Measurements from ENCODE around the gene PFDN1.

PFDN1 gene

GRCh38 chr5:140267559-140268018 lies 35.3 kb downstream of the PFDN1 start:
- TF ChIP-seq, protein P1, sequence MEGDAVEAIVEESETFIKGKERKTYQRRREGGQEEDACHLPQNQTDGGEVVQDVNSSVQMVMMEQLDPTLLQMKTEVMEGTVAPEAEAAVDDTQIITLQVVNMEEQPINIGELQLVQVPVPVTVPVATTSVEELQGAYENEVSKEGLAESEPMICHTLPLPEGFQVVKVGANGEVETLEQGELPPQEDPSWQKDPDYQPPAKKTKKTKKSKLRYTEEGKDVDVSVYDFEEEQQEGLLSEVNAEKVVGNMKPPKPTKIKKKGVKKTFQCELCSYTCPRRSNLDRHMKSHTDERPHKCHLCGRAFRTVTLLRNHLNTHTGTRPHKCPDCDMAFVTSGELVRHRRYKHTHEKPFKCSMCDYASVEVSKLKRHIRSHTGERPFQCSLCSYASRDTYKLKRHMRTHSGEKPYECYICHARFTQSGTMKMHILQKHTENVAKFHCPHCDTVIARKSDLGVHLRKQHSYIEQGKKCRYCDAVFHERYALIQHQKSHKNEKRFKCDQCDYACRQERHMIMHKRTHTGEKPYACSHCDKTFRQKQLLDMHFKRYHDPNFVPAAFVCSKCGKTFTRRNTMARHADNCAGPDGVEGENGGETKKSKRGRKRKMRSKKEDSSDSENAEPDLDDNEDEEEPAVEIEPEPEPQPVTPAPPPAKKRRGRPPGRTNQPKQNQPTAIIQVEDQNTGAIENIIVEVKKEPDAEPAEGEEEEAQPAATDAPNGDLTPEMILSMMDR (conservative IDR thresholded peaks at IDR 0.05; ENCODE audit: low read length), result no peak
- no peak overlapping the region for H3K4me3 ChIP-seq (ENCODE audit: low read length)

GRCh38 chr5:140267201-140267540 lies 35.7 kb downstream of the PFDN1 start:
- no peak for DNase-seq (ENCODE audit: low read depth)
- TF ChIP-seq, protein P1 (conservative IDR thresholded peaks at IDR 0.05; ENCODE audit: low read length), result no peak
- no peak overlapping the region for H3K4me3 ChIP-seq (ENCODE audit: low read length)

More at GRCh38 chr5:140267559-140268018, 35.3 kb downstream of the PFDN1 start:
- no peak for DNase-seq (ENCODE audit: low read depth)

GRCh38 chr5:140266471-140267200 lies 36.3 kb downstream of the PFDN1 start:
- TF ChIP-seq, protein P1 (conservative IDR thresholded peaks at IDR 0.05; ENCODE audit: low read length), result no peak
- DNase-seq (ENCODE audit: low read depth), result no peak
- H3K4me3 ChIP-seq (ENCODE audit: low read length), result no peak overlapping the region

DNA sequence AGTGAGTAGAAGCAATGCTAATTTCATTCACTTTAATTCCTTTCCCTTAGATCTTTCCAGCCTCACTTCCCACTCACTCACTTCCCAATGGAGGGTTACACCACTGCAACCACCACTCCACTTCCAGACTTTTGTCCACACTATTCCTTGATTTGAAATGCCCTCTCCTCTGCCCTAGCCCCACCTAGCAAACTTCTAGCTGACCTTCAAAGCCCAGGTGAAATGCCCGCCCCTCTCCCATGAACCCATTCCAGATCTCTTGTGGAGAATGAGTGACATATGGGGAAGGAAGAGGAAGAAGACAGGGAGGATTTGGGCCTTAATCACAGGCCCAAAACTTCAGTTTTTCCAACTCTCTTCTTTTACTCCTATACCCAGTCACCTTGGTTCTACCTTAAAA lies 37.1 kb downstream of the PFDN1 start:
- no peak for DNase-seq (ENCODE audit: low read depth)
- TF ChIP-seq, protein P1 (conservative IDR thresholded peaks at IDR 0.05; ENCODE audit: low read length), result no peak
- no peak overlapping the region for H3K4me3 ChIP-seq (ENCODE audit: low read length)

DNA sequence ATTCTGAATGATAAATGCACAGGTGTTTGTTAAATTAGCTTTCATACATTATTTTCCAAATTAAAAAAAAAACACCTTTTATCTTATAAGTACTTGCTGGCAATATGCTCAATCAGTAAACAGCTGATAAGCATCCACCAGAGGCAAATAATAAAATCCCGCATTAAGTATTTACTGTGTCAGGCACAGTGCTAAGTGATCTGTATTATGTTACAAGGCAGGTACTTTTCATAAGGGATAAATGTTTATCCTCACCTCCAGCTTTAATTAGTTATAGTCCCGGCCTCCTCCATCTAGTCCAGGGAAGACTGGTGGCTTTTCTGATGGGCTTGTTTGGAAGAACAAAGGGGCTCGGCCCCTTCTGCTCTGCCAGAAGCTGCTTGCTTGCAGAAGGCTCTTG lies 40.1 kb downstream of the PFDN1 start:
- DNase-seq (ENCODE audit: low read depth), result no peak
- H3K4me3 ChIP-seq (ENCODE audit: low read length), result no peak overlapping the region
- TF ChIP-seq, protein P1 (conservative IDR thresholded peaks at IDR 0.05; ENCODE audit: low read length), result no peak

DNA sequence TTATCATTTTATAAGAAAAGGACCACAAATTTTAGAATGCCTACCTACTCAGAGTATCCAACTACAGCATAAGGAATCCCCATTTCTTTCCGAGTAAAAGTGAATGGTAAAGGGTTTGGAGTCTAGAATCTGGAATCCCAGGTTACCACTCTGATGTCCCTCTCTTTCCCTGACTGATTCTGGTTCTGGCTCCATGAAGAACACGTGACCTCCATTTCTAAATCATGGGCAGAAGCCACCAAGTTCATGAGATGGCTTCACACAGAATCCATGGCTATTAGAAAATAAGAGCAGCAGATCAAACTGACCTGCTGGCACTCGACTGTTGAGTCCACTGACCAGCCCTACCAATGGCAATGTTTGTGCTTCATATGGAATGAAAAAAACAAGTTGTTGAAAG lies 40.7 kb downstream of the PFDN1 start:
- TF ChIP-seq, protein P1 (conservative IDR thresholded peaks at IDR 0.05; ENCODE audit: low read length), result no peak
- DNase-seq (ENCODE audit: low read depth), result no peak
- no peak overlapping the region for H3K4me3 ChIP-seq (ENCODE audit: low read length)

DNA sequence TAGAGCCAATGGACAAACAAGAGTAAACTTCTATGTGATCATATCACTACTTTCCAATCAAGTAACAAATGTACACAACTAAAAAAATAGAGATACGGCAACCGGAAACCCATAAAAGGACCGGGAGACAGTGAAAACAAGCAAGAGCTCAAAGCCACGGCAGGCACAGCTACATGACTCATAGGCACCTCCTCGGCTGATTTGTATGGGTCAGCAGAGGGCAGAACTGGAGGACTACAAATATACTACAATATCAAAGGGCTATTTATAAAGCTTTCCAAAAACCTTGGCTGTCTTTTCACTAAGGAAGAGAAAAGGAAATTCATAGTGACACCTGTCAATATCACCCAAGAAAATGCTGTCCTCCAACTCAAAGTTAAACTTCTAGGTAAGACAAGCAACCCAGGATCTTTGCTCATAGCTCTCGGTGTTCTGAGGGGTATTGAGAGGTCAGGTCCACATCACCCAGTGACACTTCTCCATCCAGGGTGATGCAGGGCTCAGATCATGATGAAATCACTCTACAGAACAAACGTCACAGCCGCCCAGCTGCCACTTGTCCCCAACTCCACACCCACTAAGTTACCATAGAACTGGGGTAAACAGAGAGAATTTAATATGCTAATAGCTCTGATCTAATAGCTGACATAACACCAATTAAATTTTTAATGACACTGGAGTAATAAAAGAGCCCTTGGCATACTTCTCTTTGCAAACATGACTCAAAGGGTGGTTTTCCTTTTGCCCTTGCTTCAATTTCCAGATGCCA lies 41.3 kb downstream of the PFDN1 start:
- TF ChIP-seq, protein P1 (conservative IDR thresholded peaks at IDR 0.05; ENCODE audit: low read length), result peak; percentile 32
- DNase-seq (ENCODE audit: low read depth), result peak; percentile 85
- H3K4me3 ChIP-seq (ENCODE audit: low read length), result no peak overlapping the region

Data from AG10803 (cell line).